HepG2 (cell line): ENCODE data around the gene RLF. TPM values are rescaled to one million over a fixed set of nuclear protein-coding genes. Genes with fewer than 3 reads are reported as not detected.

Experiments used
- ATAC-seq: fragments of 200-7000 bp; cut with Tn5 transposase; 3 replicates; pipeline ENCODE4 v1.9.1; 2020; ENCODE audit warnings: mild to moderate bottlenecking, moderate library complexity
- BruUV-seq: library from RNA; stranded (reverse); fragments of 400-500 nt; replicated peaks from 2 replicates; lab custom pipeline; 2021; lab: Mats Ljungman, UMichigan
- CTCF ChIA-PET: fragments of 300-600 bp; formaldehyde crosslinking; extraction: SDS; loops from one replicate; lab custom pipeline; 2021; ENCODE audit warnings: low total read pairs, inconsistent platforms, low intra/inter-chr PET ratio; lab: Yijun Ruan, JAX
- POLR2A ChIA-PET: fragments of 350-600 bp; sonication (Branson Sonifier 250); formaldehyde crosslinking; loops from one replicate; lab custom pipeline; 2020; ENCODE audit warnings: antibody characterized with exemption, inconsistent platforms; lab: Yijun Ruan, JAX
- DNase-seq: peaks from one replicate; pipeline ENCODE4 v3.0.0-alpha.2; 2015; ENCODE audit warnings: low spot score
- FAIRE-seq: peaks from 3 replicates; lab custom pipeline; 2011; peaks lifted over from hg19 to GRCh38; lab: Jason Lieb, UNC
- H2AFZ ChIP-seq: one replicate; pipeline ENCODE4 v1.6.1; 2011; ENCODE audit warnings: low read length, inconsistent platforms
- H3K27ac ChIP-seq: fragments of 300-600 bp; 3 replicates; pipeline ENCODE4 v1.8.0; 2011; ENCODE audit warnings: mixed run types, mild to moderate bottlenecking, mixed read lengths, low read length, inconsistent platforms; ENCODE audit not compliant: insufficient read depth; ENCODE audit errors: extremely low read length
- H3K27me3 ChIP-seq, 2 experiments: fragments of 200-600 bp in 1 of 2; 2 replicates in 1 of 2; 3 replicates in 1 of 2; pipeline versions ENCODE4 v1.6.0 to v1.8.0; 2011; ENCODE audit warnings: low read length in 2 of 2, mild to moderate bottlenecking in 2 of 2, moderate library complexity in 2 of 2, inconsistent platforms in 1 of 2; ENCODE audit not compliant: insufficient read depth in 2 of 2, control insufficient read depth in 1 of 2
- H3K36me3 ChIP-seq, 2 experiments: fragments of 200-600 bp in 1 of 2; replicated peaks in 1 of 2; 2 replicates in 1 of 2; 3 replicates in 1 of 2; pipeline versions ENCODE4 v1.5.1 to v1.8.0; 2011; ENCODE audit warnings: low read length in 2 of 2, inconsistent platforms in 1 of 2; ENCODE audit not compliant: insufficient read depth in 2 of 2, control insufficient read depth in 1 of 2
- H3K4me1 ChIP-seq: 2 replicates; pipeline ENCODE4 v1.5.1; 2012; ENCODE audit warnings: low read length, inconsistent platforms; ENCODE audit not compliant: insufficient read depth
- H3K4me2 ChIP-seq: 2 replicates; pipeline ENCODE4 v1.6.0; 2011; ENCODE audit warnings: low read depth, low read length, inconsistent platforms
- H3K4me3 ChIP-seq, 3 experiments: fragments of 200-600 bp in 1 of 3; sonication (generic), shearing (Covaris generic) in 1 of 3; replicated peaks in 1 of 3; 2 replicates each; pipeline ENCODE4 v1.5.1; 2011 to 2016; ENCODE audit warnings: low read length in 3 of 3, inconsistent platforms in 2 of 3, low read depth in 2 of 3, mild to moderate bottlenecking in 2 of 3, control low read depth in 1 of 3, mixed read lengths in 1 of 3; ENCODE audit not compliant: insufficient read depth in 1 of 3
- H3K79me2 ChIP-seq: one replicate; pipeline ENCODE4 v1.6.1; 2011; ENCODE audit warnings: low read length, inconsistent platforms; ENCODE audit not compliant: insufficient read depth
- H3K9ac ChIP-seq: 2 replicates; pipeline ENCODE4 v1.6.0; 2011; ENCODE audit warnings: mild to moderate bottlenecking, low read depth, low read length, inconsistent platforms; ENCODE audit not compliant: insufficient read depth
- H3K9me3 ChIP-seq: 2 replicates; pipeline ENCODE4 v1.5.1; 2012; ENCODE audit warnings: mild to moderate bottlenecking, low read length
- H4K20me1 ChIP-seq: 2 replicates; pipeline ENCODE4 v1.6.0; 2011; ENCODE audit warnings: inconsistent platforms, mild to moderate bottlenecking, low read length, moderate library complexity; ENCODE audit not compliant: insufficient read depth
- BCL6 ChIP-seq: IDR thresholded peaks from 2 replicates; pipeline ENCODE4 v1.6.1; 2016; ENCODE audit warnings: missing genetic modification reagents, missing compliant biosample characterization
- EZH2 ChIP-seq: conservative IDR thresholded peaks from 2 replicates; pipeline ENCODE4 v1.6.1; 2012; ENCODE audit warnings: mild to moderate bottlenecking, low read depth, low read length, moderate library complexity
- HNF4A ChIP-seq: sonication (generic); formaldehyde crosslinking; IDR thresholded peaks from 2 replicates; pipeline ENCODE4 v1.4.0; 2020; ENCODE audit warnings: missing genetic modification reagents
- MAFF ChIP-seq: IDR thresholded peaks from 2 replicates; pipeline ENCODE4 v1.6.1; 2011; ENCODE audit warnings: low read depth, low read length, improper control_type of control experiment
- MAFK ChIP-seq, 2 experiments: IDR thresholded peaks in 1 of 2; conservative IDR thresholded peaks in 1 of 2; 2 replicates each; pipeline ENCODE4 v1.6.1; 2011; ENCODE audit warnings: improper control_type of control experiment in 2 of 2, low read length in 2 of 2
- MIER2 ChIP-seq: IDR thresholded peaks from 2 replicates; pipeline ENCODE4 v1.6.1; 2016; ENCODE audit warnings: missing biosample characterization, missing genetic modification reagents
- NR3C1 ChIP-seq: sonication (generic); formaldehyde crosslinking; IDR thresholded peaks from 2 replicates; pipeline ENCODE4 v1.4.0; 2020; ENCODE audit warnings: missing genetic modification reagents
- REST ChIP-seq, 2 experiments: IDR thresholded peaks; 2 replicates each; pipeline ENCODE4 v1.6.1; 2011 to 2012; ENCODE audit warnings: low read length in 2 of 2, borderline replicate concordance in 1 of 2, low read depth in 1 of 2, mild to moderate bottlenecking in 1 of 2, moderate library complexity in 1 of 2
- SRSF9 ChIP-seq: fragments of 200-400 bp; formaldehyde crosslinking; IDR thresholded peaks from 2 replicates; pipeline ENCODE4 v1.6.1; 2018; ENCODE audit warnings: borderline replicate concordance, mild to moderate bottlenecking, low read depth, low read length; ENCODE audit not compliant: insufficient read depth, poor library complexity, severe bottlenecking
- THYN1 ChIP-seq: sonication (generic); formaldehyde crosslinking; IDR thresholded peaks from 2 replicates; pipeline ENCODE4 v1.8.1; 2023; ENCODE audit warnings: low read depth, mild to moderate bottlenecking, moderate library complexity, missing genetic modification reagents, borderline replicate concordance
- U2AF1 ChIP-seq: fragments of 200-400 bp; formaldehyde crosslinking; optimal IDR thresholded peaks from 2 replicates; pipeline ENCODE3; 2017; ENCODE audit warnings: mild to moderate bottlenecking, low read depth, low read length
- ZMYM3 ChIP-seq: sonication (generic); formaldehyde crosslinking; IDR thresholded peaks from 2 replicates; pipeline ENCODE4 v1.5.1; 2020; ENCODE audit warnings: mild to moderate bottlenecking, missing genetic modification reagents
- ZNF225 ChIP-seq: sonication (generic); formaldehyde crosslinking; IDR thresholded peaks from 2 replicates; pipeline ENCODE4 v1.4.0; 2020; ENCODE audit warnings: mild to moderate bottlenecking, missing genetic modification reagents
- WGBS: methylation state at CpG from one replicate; pipeline ENCODE4 v1.1.6; 2017; ENCODE audit warnings: low lambda C conversion rate; 5-methylcytosine and 5-hydroxymethylcytosine counted together
- in situ Hi-C: cut with HindIII; loops from 2 replicates; pipeline ENCODE4 v1.10.0; 2017; ENCODE audit warnings: low pct_unique_long_range_greater_than_20kb; ENCODE audit not compliant: extremely low pct_ligation_motif_present
- intact Hi-C: fragments of 100-400 bp; cut with micrococcal nuclease; formaldehyde crosslinking; loops from one replicate; pipeline ENCODE4 v1.10.0; 2022; ENCODE audit not compliant: unreplicated experiment
- polyA plus RNA-seq, 8 experiments: library from polyadenylated mRNA; depleted of rRNA in 3 of 8; stranded (reverse) in 7 of 8; unstranded in 1 of 8; fragments of >200 nt; fragmentation: Illumina TruSeq in 4 of 8; extraction: Trizol in 4 of 8; gene quantifications; 2 replicates each; pipeline versions ENCODE4 v1.2.1 to v1.2.3, GENCODE V29; 2011 to 2016; ENCODE audit warnings: low read depth in 4 of 8, missing spikeins in 1 of 8, mixed read lengths in 1 of 8; ENCODE audit not compliant: insufficient read depth in 1 of 8
- total RNA-seq, 5 experiments: library from RNA; depleted of rRNA; stranded (reverse); fragments of >200 nt; fragmentation: Illumina TruSeq; extraction: Trizol; gene quantifications; 2 replicates each; pipeline ENCODE4 v1.2.3, GENCODE V29; 2016; ENCODE audit warnings: low read depth in 1 of 5

Gene RLF
- total and polyA plus RNA-seq, 2 of the 13 experiments (the other 11 are each of a cell fraction or from before 2014, with no cell fraction given): 9.0 to 15.7 TPM

GRCh38 chr1:40197656-40198055 lies 36.5 kb downstream of the RLF start:
- Histone ChIP-seq H2AFZ (no peak overlapping the region), H3K79me2 (peaks cover 2% of the 10 kb centered on the region), H3K27ac (no peak overlapping the region), H3K9ac (no peak overlapping the region), H3K4me1 (peaks cover 21% of the 10 kb centered on the region), H3K4me2 (no peak overlapping the region), H3K9me3 (no peaks in the 10 kb centered on the region), H3K27me3 (no peaks in the 10 kb centered on the region), H3K36me3 (peaks cover 9 to 41% of the 10 kb centered on the region in 2 experiments), H3K4me3 (no peak overlapping the region), H4K20me1 (peaks cover 7% of the 10 kb centered on the region)
- FAIRE-seq (no peak), ATAC-seq (no peak), DNase-seq (no peak)
- in situ Hi-C loops: no loop called here
- intact Hi-C loops: no loop called here
- WGBS: 93% methylated on average over 1 of the region's 1 CpG
- POLR2A ChIA-PET: no interaction called here
- CTCF ChIA-PET: no interaction called here
- BruUV-seq: no TSS peak
- TF ChIP-seq BCL6 (CRISPR knock-in tag) (no peak), THYN1 (no peak), U2AF1 (no peak), EZH2 (no peak), MIER2 (no peak), NR3C1 (CRISPR knock-in tag) (no peak)

- no peak for FAIRE-seq
- peak; percentile 89 for TF ChIP-seq MAFF
- no peak for TF ChIP-seq ZMYM3
- peak; percentile 88 to 92 for TF ChIP-seq MAFK (conservative IDR thresholded peaks at IDR 0.05 in 1 of 2, IDR thresholded peaks at IDR 0.05 in 1 of 2; ENCODE audit: low read length in 2 of 2)
- no peak for TF ChIP-seq SRSF9
- TF ChIP-seq REST (IDR thresholded peaks at IDR 0.05; ENCODE audit: borderline replicate concordance in 1 of 2, low read depth in 1 of 2, low read length in 2 of 2): no peak
- no peak for TF ChIP-seq HNF4A
- no peak for TF ChIP-seq ZNF225 (CRISPR knock-in tag)
- no peaks in the 10 kb centered on the region for H3K9me3 ChIP-seq
- H3K27ac ChIP-seq: peak overlapping the region; percentile 42
- H4K20me1 ChIP-seq: peaks cover 4% of the 10 kb centered on the region
- DNase-seq: no peak
- no peak for ATAC-seq
- H3K36me3 ChIP-seq: peaks cover 9 to 37% of the 10 kb centered on the region in 2 experiments
- H3K27me3 ChIP-seq: no peaks in the 10 kb centered on the region
- peaks cover 21% of the 10 kb centered on the region for H3K4me1 ChIP-seq
- no TSS peak for BruUV-seq
- H3K4me2 ChIP-seq: no peak overlapping the region
- in situ Hi-C loops (no loop called here), intact Hi-C loops (no loop called here)
- ChIA-PET CTCF (no interaction called here), POLR2A (interaction anchor here (1.7 kb wide), 1 partner anchor 38 kb away, joined by 4 read pairs; the partner anchor contains the start of gene RLF)
- no peak overlapping the region for H3K9ac ChIP-seq
- WGBS: 95% methylated on average over 3 of the region's 3 CpGs
- H2AFZ ChIP-seq: no peak overlapping the region
- no peaks in the 10 kb centered on the region for H3K79me2 ChIP-seq
- H3K4me3 ChIP-seq: no peak overlapping the region
Observed at GRCh38 chr1:40199126-40199525, 37.9 kb downstream of the RLF start.
